K562 (cell line): ENCODE measurements around the gene ZNF800. TPM values are rescaled to one million over a fixed set of nuclear protein-coding genes. Genes with fewer than 3 reads are reported as not detected.

Source experiments
- ATAC-seq: fragments of 200-7000 bp; cut with Tn5 transposase; 3 replicates; pipeline ENCODE4 v1.9.1; 2020; ENCODE audit warnings: moderate library complexity
- BruUV-seq: library from RNA; stranded (reverse); fragments of 400-500 nt; replicated peaks from 2 replicates; lab custom pipeline; 2021; lab: Mats Ljungman, UMichigan
- CTCF ChIA-PET: fragments of 300-600 bp; formaldehyde crosslinking; extraction: SDS; loops from one replicate; lab custom pipeline; 2021; ENCODE audit warnings: low intra/inter-chr PET ratio; lab: Yijun Ruan, JAX
- POLR2A ChIA-PET: fragments of 300-600, 350-650 bp; sonication (Branson Sonifier 250); formaldehyde crosslinking; extraction: SDS; loops from one replicate; lab custom pipeline; 2021; ENCODE audit warnings: antibody characterized with exemption, inconsistent platforms; lab: Yijun Ruan, JAX
- DNase-seq, 4 experiments: peaks; one replicate each; pipeline versions ENCODE4 v3.0.0 to v3.0.0-alpha.2; 2011 to 2018; ENCODE audit warnings: low spot score in 3 of 4, mixed read lengths in 3 of 4; ENCODE audit errors: extremely low read depth in 1 of 4
- FAIRE-seq: peaks from 2 replicates; lab custom pipeline; 2011; peaks lifted over from hg19 to GRCh38; lab: Jason Lieb, UNC
- H2AFZ ChIP-seq: 2 replicates; pipeline ENCODE4 v1.6.0; 2011; ENCODE audit warnings: low read depth, low read length, control low read depth, inconsistent platforms
- H3K27ac ChIP-seq: fragments of 200-600 bp; 3 replicates; pipeline ENCODE4 v1.8.0; 2011; ENCODE audit warnings: low read depth, mild to moderate bottlenecking, control low read depth, inconsistent platforms, low read length, moderate library complexity, mixed read lengths; ENCODE audit errors: extremely low read depth
- H3K27me3 ChIP-seq, 2 experiments: fragments of 300-600 bp in 1 of 2; 2 replicates in 1 of 2; 3 replicates in 1 of 2; pipeline versions ENCODE4 v1.6.0 to v1.8.0; 2011; ENCODE audit warnings: inconsistent platforms in 2 of 2, low read length in 2 of 2, mild to moderate bottlenecking in 1 of 2, mixed read lengths in 1 of 2, moderate library complexity in 1 of 2; ENCODE audit not compliant: control insufficient read depth in 2 of 2, insufficient read depth in 2 of 2
- H3K36me3 ChIP-seq: fragments of 300-600 bp; 3 replicates; pipeline ENCODE4 v1.8.0; 2011; ENCODE audit warnings: mild to moderate bottlenecking, low read length, inconsistent platforms; ENCODE audit not compliant: control insufficient read depth, insufficient read depth
- H3K4me1 ChIP-seq, 2 experiments: fragments of 200-600 bp in 1 of 2; replicated peaks in 1 of 2; 2 replicates in 1 of 2; 3 replicates in 1 of 2; pipeline versions ENCODE4 v1.5.1 to v1.8.0; 2011; ENCODE audit warnings: inconsistent platforms in 2 of 2, low read length in 2 of 2, mild to moderate bottlenecking in 1 of 2, mixed read lengths in 1 of 2, moderate library complexity in 1 of 2; ENCODE audit not compliant: control insufficient read depth in 2 of 2, insufficient read depth in 2 of 2
- H3K4me2 ChIP-seq: 2 replicates; pipeline ENCODE4 v1.6.1; 2011; ENCODE audit warnings: low read length, control low read depth, inconsistent platforms, mixed read lengths; ENCODE audit not compliant: insufficient read depth
- H3K4me3 ChIP-seq: fragments of 200-600 bp; sonication (generic), shearing (Covaris generic); 2 replicates; pipeline ENCODE4 v1.5.1; 2016; ENCODE audit warnings: control low read depth, inconsistent platforms
- H3K79me2 ChIP-seq: fragments of 200-600 bp; 3 replicates; pipeline ENCODE4 v1.8.0; 2011; ENCODE audit warnings: low read length, inconsistent platforms; ENCODE audit not compliant: control insufficient read depth, insufficient read depth
- H3K9ac ChIP-seq, 2 experiments: 2 replicates each; pipeline versions ENCODE4 v1.6.0 to v1.6.1; 2011; ENCODE audit warnings: low read depth in 2 of 2, low read length in 2 of 2, control low read depth in 1 of 2, inconsistent platforms in 1 of 2, mild to moderate bottlenecking in 1 of 2, mixed read lengths in 1 of 2; ENCODE audit not compliant: insufficient read depth in 1 of 2
- H3K9me1 ChIP-seq: one replicate; pipeline ENCODE4 v1.6.0; 2011; ENCODE audit warnings: inconsistent platforms, mild to moderate bottlenecking, low read length, moderate library complexity; ENCODE audit not compliant: control insufficient read depth, insufficient read depth
- H3K9me3 ChIP-seq: replicated peaks from 2 replicates; pipeline ENCODE4 v1.5.1; 2011; ENCODE audit warnings: low read depth, low read length, inconsistent platforms; ENCODE audit not compliant: control insufficient read depth, insufficient read depth
- H4K20me1 ChIP-seq: replicated peaks from 2 replicates; pipeline ENCODE4 v1.6.1; 2011; ENCODE audit warnings: low read length, inconsistent platforms, mixed read lengths; ENCODE audit not compliant: control insufficient read depth, insufficient read depth
- AFF1 ChIP-seq, 2 experiments: fragments of 450-650 bp; IDR thresholded peaks; 2 replicates each; pipeline ENCODE4 v1.6.1; 2018; ENCODE audit warnings: mild to moderate bottlenecking in 2 of 2, low read depth in 1 of 2; ENCODE audit not compliant: partially characterized antibody in 2 of 2
- BRF1 ChIP-seq: IDR thresholded peaks from 3 replicates; pipeline ENCODE4 v1.6.1; 2011; ENCODE audit warnings: borderline replicate concordance, mild to moderate bottlenecking; ENCODE audit not compliant: insufficient read length; ENCODE audit errors: extremely low read depth
- C11orf30 ChIP-seq: fragments of 450-650 bp; IDR thresholded peaks from 2 replicates; pipeline ENCODE4 v1.6.1; 2016; ENCODE audit warnings: low read depth, mild to moderate bottlenecking
- CREBBP ChIP-seq: IDR thresholded peaks from one replicate; pipeline ENCODE4 v1.6.1; 2012; ENCODE audit warnings: low read depth, mild to moderate bottlenecking, control low read depth, inconsistent platforms, low read length
- GABPB2 ChIP-seq: fragments of 250-450 bp; sonication (Bioruptor Pico); conservative IDR thresholded peaks from 2 replicates; pipeline ENCODE4 v1.5.1; 2021; ENCODE audit warnings: mild to moderate bottlenecking
- MAFF ChIP-seq: IDR thresholded peaks from 2 replicates; pipeline ENCODE4 v1.6.1; 2012; ENCODE audit warnings: low read length, improper control_type of control experiment
- MAFG ChIP-seq: fragments of 450-650 bp; conservative IDR thresholded peaks from 2 replicates; pipeline ENCODE4 v1.6.1; 2016; ENCODE audit warnings: missing genetic modification characterization, missing compliant biosample characterization
- MAFK ChIP-seq: IDR thresholded peaks from 2 replicates; pipeline ENCODE4 v1.6.1; 2011; ENCODE audit warnings: low read length, improper control_type of control experiment
- MEF2A ChIP-seq: IDR thresholded peaks from 2 replicates; pipeline ENCODE4 v1.6.1; 2011; ENCODE audit warnings: low read depth, mild to moderate bottlenecking, low read length, moderate library complexity; ENCODE audit not compliant: control insufficient read depth
- NONO ChIP-seq, 2 experiments: fragments of 200-400 bp in 1 of 2; fragments of 450-650 bp in 1 of 2; formaldehyde crosslinking in 1 of 2; IDR thresholded peaks; 2 replicates each; pipeline ENCODE4 v1.6.1; 2017; ENCODE audit warnings: low read depth in 2 of 2, mild to moderate bottlenecking in 2 of 2, moderate library complexity in 2 of 2, low read length in 1 of 2
- NR3C1 ChIP-seq: sonication (generic); formaldehyde crosslinking; IDR thresholded peaks from 2 replicates; pipeline ENCODE4 v1.8.1; 2022; ENCODE audit warnings: missing genetic modification reagents
- PML ChIP-seq: IDR thresholded peaks from 2 replicates; pipeline ENCODE4 v1.6.1; 2012; ENCODE audit warnings: low read length, inconsistent platforms
- POLR2B ChIP-seq: fragments of 450-650 bp; IDR thresholded peaks from 2 replicates; pipeline ENCODE4 v1.6.1; 2018; ENCODE audit warnings: low read depth; ENCODE audit not compliant: partially characterized antibody
- RBFOX2 ChIP-seq: fragments of 200-400 bp; formaldehyde crosslinking; IDR thresholded peaks from 2 replicates; pipeline ENCODE4 v1.6.1; 2017; ENCODE audit warnings: low read depth, mild to moderate bottlenecking, low read length, moderate library complexity
- SAFB2 ChIP-seq: fragments of 200-400 bp; formaldehyde crosslinking; IDR thresholded peaks from 2 replicates; pipeline ENCODE4 v1.6.1; 2018; ENCODE audit warnings: borderline replicate concordance, low read length, low read depth, moderate library complexity; ENCODE audit not compliant: severe bottlenecking
- SMARCB1 ChIP-seq: IDR thresholded peaks from 2 replicates; pipeline ENCODE4 v1.6.1; 2011; ENCODE audit warnings: improper control_type of control experiment, low read depth; ENCODE audit not compliant: insufficient read length
- SRSF9 ChIP-seq: fragments of 200-400 bp; formaldehyde crosslinking; IDR thresholded peaks from 2 replicates; pipeline ENCODE4 v1.6.1; 2017; ENCODE audit warnings: low read depth, low read length, borderline replicate concordance
- XRCC4 ChIP-seq: IDR thresholded peaks from one replicate; pipeline ENCODE4 v1.6.1; 2011; ENCODE audit not compliant: insufficient read depth, insufficient read length; ENCODE audit errors: extremely low read depth
- ZNF174 ChIP-seq: fragments of 250-450 bp; sonication (Bioruptor Pico); IDR thresholded peaks from 2 replicates; pipeline ENCODE4 v1.4.0; 2020; ENCODE audit warnings: mild to moderate bottlenecking
- ZNF316 ChIP-seq: fragments of 450-650 bp; IDR thresholded peaks from 2 replicates; pipeline ENCODE4 v1.6.1; 2016
- ZNF507 ChIP-seq: conservative IDR thresholded peaks from 2 replicates; pipeline ENCODE4 v1.6.1; 2017; ENCODE audit warnings: missing genetic modification characterization, missing compliant biosample characterization
- ZNF584 ChIP-seq: fragments of 200-800 bp; sonication (Bioruptor generic); IDR thresholded peaks from 2 replicates; pipeline ENCODE4 v1.6.1; 2016; ENCODE audit warnings: low read depth, mild to moderate bottlenecking, missing genetic modification characterization, missing compliant biosample characterization
- ZNF695 ChIP-seq: fragments of 450-650 bp; formaldehyde crosslinking; IDR thresholded peaks from 2 replicates; pipeline ENCODE4 v1.4.0; 2020; ENCODE audit warnings: mild to moderate bottlenecking, moderate library complexity
- WGBS: fragments of 100-300 bp; shearing (Covaris generic); methylation state at CpG from one replicate; pipeline ENCODE4 v1.1.6; 2016; ENCODE audit warnings: low coverage, mixed read lengths; ENCODE audit not compliant: insufficient coverage; ENCODE audit errors: missing lambda C conversion rate; 5-methylcytosine and 5-hydroxymethylcytosine counted together
- in situ Hi-C: fragments of 300-500 bp; cut with MboI; formaldehyde crosslinking; loops from 4 replicates; pipeline ENCODE4 v1.15.0; 2018; ENCODE audit warnings: inconsistent platforms, mixed read lengths
- intact Hi-C: fragments of 100-400 bp; cut with micrococcal nuclease; formaldehyde crosslinking; loops from 2 replicates; pipeline ENCODE4 v1.14.2; 2022
- polyA plus RNA-seq, 8 experiments: library from polyadenylated mRNA; depleted of rRNA in 4 of 8; stranded (reverse) in 5 of 8; unstranded in 3 of 8; fragments of >200 nt; fragmentation: Nextera tagmentation in 2 of 8; fragmentation: Illumina TruSeq in 1 of 8; extraction: Ambion mirVana in 2 of 8; extraction: Trizol in 1 of 8; gene quantifications; 2 replicates each; pipeline versions ENCODE4 v1.2.1 to v1.2.3, GENCODE V29; 2011 to 2014; ENCODE audit warnings: inconsistent platforms in 1 of 8, missing spikeins in 1 of 8
- total RNA-seq, 7 experiments: library from RNA; depleted of rRNA in 6 of 7; stranded (reverse); fragments of >200 nt in 6 of 7; fragmentation: Illumina TruSeq in 2 of 7; extraction: Trizol in 2 of 7; gene quantifications; 2 replicates each; pipeline versions ENCODE4 v1.2.1 to v1.2.3, GENCODE V29; 2011 to 2021; ENCODE audit warnings: low replicate concordance in 1 of 7

Gene ZNF800
- total and polyA plus RNA-seq, 9 of the 15 experiments (the other 6 are each of a cell fraction or from before 2014, with no cell fraction given): 7.5 to 58.3 (median 33.4) TPM

- peaks cover 96% of the 10 kb centered on the region for H3K79me2 ChIP-seq
- TF ChIP-seq RBFOX2 (no peak), MAFF (peak; percentile 75), SAFB2 (no peak), BRF1 (no peak), ZNF507 (tag) (no peak), XRCC4 (no peak), ZNF316 (peak; percentile 89), SRSF9 (no peak), ZNF695 (no peak), C11orf30 (peak; percentile 84), MAFG (tag) (peak; percentile 78), ZNF174 (CRISPR knock-in tag) (no peak), MEF2A (no peak), NR3C1 (no peak), POLR2B (no peak), MAFK (peak; percentile 73), CREBBP (no peak), GABPB2 (no peak), AFF1 (IDR thresholded peaks at IDR 0.05; ENCODE audit: low read depth in 1 of 2, partially characterized antibody in 2 of 2) (no peak), ZNF584 (CRISPR knock-in tag) (no peak), NONO (IDR thresholded peaks at IDR 0.05; ENCODE audit: low read depth in 2 of 2, low read length in 1 of 2) (no peak), SMARCB1 (no peak), PML (no peak)
Observed at GRCh38 chr7:127367679-127368078, 24.8 kb downstream of the ZNF800 start.

More at GRCh38 chr7:127367679-127368078, 24.8 kb downstream of the ZNF800 start:
- no peak for FAIRE-seq
- ChIA-PET CTCF (no interaction called here), POLR2A (interaction anchor here (1.0 to 2.1 kb wide), 7 partner anchors 9 to 24 kb away, joined by 3 to 11 read pairs (median 5); no protein-coding TSS in a partner anchor)
- Histone ChIP-seq H3K9me1 (no peaks in the 10 kb centered on the region), H3K9me3 (no peaks in the 10 kb centered on the region), H3K4me3 (no peak overlapping the region), H3K4me2 (no peak overlapping the region), H3K36me3 (peaks cover 91% of the 10 kb centered on the region), H3K4me1 (peaks cover 24 to 47% of the 10 kb centered on the region in 2 experiments), H3K9ac (no peak overlapping the region), H3K27ac (no peak overlapping the region), H4K20me1 (peaks cover 14% of the 10 kb centered on the region; the same call in 1 of the 2 replicates), H3K27me3 (no peaks in the 10 kb centered on the region), H2AFZ (no peak overlapping the region)
- WGBS: 91% methylated on average over 2 of the region's 2 CpGs
- BruUV-seq: no TSS peak
- no peak for ATAC-seq
- no peak for DNase-seq
- in situ Hi-C loops: no loop called here
- intact Hi-C loops: no loop called here
